Skeletal muscle cell (primary cell): ENCODE data around the gene PSIP1.
"Not testable (repeated sequence)": the region's sequence is repeated elsewhere in the genome, so short reads cannot be mapped to it uniquely, and the experiment has no call there.

Source experiments
- DNase-seq: peaks from one replicate; pipeline ENCODE4 v3.0.0-alpha.2; 2010; ENCODE audit warnings: low read depth
- H3K4me3 ChIP-seq: 2 replicates; pipeline ENCODE4 v1.5.1; 2011; ENCODE audit warnings: low read depth, mild to moderate bottlenecking, control low read depth, low read length, moderate library complexity

The PSIP1 gene

DNA sequence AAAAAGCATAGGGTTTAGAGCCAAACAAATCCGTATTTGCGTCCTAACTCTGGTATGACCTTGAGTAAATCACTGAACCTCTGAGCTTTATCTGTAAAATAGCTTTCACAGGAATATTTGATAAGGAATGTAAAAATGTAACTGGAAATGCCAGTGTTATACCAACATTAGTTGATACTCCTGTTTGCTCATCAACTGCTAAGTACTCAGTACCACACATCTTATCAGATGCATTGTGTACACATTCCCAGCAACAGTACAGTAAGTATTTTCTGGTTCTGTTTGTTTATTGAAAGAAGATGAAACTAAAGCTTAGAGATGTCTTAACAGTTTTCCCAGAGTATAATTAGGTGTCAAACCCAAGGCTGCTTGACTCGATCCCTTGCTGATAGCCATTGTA, 66.6 kb downstream of the PSIP1 start:
- no peak for DNase-seq
- H3K4me3 ChIP-seq, result no peak overlapping the region

- H3K4me3 ChIP-seq, result not testable (repeated sequence)
Measured at GRCh38 chr9:15442264-15442663, 68.5 kb downstream of the PSIP1 start.

GRCh38 chr9:15441841-15442240, 68.9 kb downstream of the PSIP1 start:
- not testable (repeated sequence) for DNase-seq, H3K4me3 ChIP-seq

More at GRCh38 chr9:15442264-15442663, 68.5 kb downstream of the PSIP1 start:
- DNase-seq, result not testable (repeated sequence)

GRCh38 chr9:15438891-15439290, 71.9 kb downstream of the PSIP1 start:
- no peak for DNase-seq
- H3K4me3 ChIP-seq, result no peak overlapping the region

GRCh38 chr9:15433661-15434060, 77.1 kb downstream of the PSIP1 start:
- DNase-seq, result no peak
- H3K4me3 ChIP-seq, result no peak overlapping the region

- no peak for DNase-seq
- no peak overlapping the region for H3K4me3 ChIP-seq
Measured at GRCh38 chr9:15433191-15433590, 77.6 kb downstream of the PSIP1 start.

DNA sequence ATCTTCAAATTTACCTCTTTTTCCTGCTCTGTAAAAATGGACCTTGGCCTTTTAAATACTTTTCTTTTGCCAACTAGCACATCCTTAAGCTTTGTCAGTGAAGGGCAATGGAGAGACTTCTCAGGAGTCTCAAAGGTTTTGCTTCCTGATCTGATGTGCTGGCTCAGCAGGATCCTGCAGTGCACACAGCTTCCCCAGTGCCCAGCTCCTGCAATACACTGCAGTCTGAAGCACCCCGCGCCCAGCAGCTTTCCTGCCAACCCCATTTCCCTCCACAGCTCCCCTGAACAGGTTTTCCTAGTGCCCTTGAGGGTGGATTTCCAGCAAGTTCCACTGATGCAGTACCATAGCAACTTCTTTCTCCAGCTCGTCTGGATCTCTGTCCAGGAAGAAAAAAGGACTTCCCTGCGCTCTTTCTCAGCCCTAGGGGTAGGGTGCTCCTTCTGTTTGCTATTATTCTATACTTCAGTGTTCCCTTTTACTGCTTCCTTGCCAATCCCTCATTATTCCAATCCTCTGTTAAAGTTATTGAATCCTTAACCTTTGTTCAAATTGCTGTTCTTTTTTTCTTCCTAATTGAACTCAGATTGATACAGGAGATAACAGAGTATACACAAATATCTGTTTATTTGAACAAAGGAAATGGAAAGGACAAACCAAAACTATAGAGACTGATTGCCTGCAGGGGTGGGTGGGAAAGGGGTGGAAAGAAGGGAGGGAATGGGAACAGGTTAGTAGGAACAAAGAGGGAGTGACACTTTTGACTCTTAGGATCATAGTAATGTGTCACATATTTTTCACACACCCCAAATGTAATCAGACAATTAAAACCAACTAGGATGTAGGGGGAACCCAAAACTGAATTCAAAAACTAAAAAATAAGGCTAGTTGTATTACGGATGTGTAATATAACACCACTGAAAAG, 79.6 kb downstream of the PSIP1 start:
- H3K4me3 ChIP-seq, result no peak overlapping the region
- DNase-seq, result no peak

- DNase-seq, H3K4me3 ChIP-seq: not testable (repeated sequence)
Measured at GRCh38 chr9:15427702-15428101, 83.1 kb downstream of the PSIP1 start.

GRCh38 chr9:15426019-15426418, 84.8 kb downstream of the PSIP1 start:
- no peak for DNase-seq

GRCh38 chr9:15423231-15423985, 87.4 kb downstream of the PSIP1 start:
- H3K4me3 ChIP-seq, result peak overlapping the region; percentile 99
- DNase-seq, result no peak

More at GRCh38 chr9:15426019-15426418, 84.8 kb downstream of the PSIP1 start:
- H3K4me3 ChIP-seq, result no peak overlapping the region

DNA sequence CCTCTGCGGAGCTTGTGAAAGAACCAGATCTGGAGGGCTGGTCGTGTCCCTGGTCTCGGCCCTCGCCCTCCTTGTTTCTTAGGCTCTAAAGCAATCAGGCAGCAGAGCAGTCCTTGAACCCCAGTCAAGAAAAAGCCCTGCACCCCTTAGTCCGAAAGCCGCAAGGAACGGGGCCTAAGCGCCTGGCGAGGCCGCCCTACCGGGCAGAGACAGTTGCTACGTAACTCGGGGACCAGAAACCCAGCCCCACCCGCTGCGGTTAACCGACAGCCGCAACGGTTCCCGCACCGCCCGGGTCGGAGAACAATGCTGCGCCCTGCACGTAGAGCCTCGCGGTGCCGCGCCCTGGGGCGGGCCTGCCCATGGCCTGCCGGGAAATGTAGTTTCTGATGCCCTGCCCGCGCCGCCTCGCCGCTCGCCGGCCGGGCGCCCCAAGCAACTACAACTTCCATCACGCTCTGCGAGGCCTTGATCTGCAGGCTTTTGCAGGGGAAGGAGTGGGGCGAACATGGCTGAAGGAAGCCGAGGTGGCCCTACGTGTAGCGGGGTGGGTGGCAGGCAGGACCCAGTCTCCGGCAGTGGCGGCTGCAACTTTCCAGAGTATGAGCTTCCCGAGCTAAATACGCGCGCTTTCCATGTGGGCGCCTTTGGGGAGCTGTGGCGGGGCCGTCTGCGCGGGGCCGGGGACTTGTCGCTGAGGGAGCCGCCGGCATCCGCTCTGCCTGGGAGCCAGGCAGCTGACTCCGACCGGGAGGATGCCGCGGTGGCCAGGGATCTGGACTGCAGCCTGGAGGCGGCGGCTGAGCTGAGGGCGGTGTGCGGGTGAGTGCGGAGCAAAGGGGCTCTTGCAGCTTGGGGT, 88.2 kb downstream of the PSIP1 start, which contains the start of gene SNAPC3:
TSS of gene SNAPC3 (plus strand) at position 505 of the 859 bp plus-strand sequence. CDS start at position 509, 4 bp downstream.
- peak within 1 kb of the TSS; percentile 99 for H3K4me3 ChIP-seq
- DNase-seq, result peak; percentile 87

DNA sequence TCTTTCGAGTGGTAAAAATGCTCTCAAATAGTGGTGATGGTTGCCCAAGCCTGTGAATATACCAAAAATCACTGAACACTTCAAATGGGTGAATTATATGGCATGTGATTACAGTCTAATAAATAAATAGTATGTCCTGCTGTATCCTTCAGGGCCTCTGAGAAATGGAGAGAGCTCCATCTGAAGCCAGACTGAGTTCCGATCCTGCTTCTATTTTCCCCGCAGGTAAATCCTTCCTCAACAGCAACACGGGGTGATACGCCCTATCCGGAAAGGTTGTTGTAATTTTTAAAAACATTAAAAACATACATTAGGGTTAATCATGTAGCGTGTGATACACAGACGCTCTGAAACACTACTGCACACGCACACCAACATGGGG, 88.8 kb downstream of the PSIP1 start:
- no peak for DNase-seq
- H3K4me3 ChIP-seq, result peak overlapping the region; percentile 99

DNA sequence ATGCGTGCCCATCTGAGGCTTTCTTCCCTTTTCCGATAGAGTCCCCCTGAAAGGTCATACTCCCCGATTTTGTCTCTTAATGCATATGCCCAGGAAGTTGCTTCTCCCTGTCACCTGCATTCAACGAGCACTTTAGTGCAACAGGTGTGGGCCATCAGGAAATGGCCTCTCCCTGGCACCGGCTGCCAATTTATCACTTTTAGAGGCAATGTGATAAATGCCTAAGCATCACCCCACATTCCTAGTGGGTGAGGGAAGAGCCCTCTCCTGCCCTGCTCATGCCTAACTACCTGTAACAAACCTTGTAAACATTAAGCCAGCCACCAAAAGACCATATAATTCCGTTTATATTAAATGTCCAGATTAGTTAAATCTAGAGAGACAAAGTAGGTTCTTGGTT, 89.2 kb downstream of the PSIP1 start:
- H3K4me3 ChIP-seq, result no peak overlapping the region

DNA sequence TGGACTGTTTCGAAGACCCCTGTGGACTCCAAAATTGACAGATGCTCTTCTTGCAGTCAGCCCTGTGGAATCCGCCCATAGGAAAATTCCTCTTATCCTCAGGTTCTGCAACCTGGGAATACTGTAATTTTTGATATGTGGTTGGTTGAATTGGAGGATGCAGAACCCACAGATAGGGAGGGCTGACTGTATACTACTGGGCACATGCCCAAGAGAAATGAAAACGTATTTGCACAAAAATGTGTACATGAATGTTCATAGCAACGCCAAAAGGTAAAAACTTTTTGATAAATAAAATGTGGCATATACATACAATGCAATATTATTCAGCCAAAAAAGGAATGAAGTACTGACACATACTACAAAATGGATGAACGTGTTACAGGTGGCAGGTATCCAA, 90.0 kb downstream of the PSIP1 start:
- no peak for DNase-seq

More for the DNA sequence above, 89.2 kb downstream of the PSIP1 start:
- DNase-seq, result no peak

DNA sequence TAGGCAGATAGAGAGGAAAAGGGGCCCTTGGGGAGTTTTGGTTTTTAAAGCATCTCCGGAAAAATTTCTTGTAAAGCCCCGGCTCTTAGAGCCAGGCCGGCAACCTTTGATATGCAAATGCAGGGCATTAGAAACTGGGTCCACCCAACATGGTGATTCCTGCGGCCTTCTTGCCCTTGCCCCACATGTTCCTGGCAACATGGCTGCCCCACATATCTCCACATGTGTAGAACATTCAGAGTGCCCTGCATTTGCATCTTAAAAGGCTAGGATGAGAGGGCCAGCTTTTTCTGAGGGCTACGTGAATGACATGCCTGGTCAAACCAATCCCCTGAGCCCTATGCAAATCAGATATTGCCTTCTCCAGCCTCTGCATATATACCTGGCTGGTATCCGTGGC, 93.1 kb downstream of the PSIP1 start:
- no peak for DNase-seq
- H3K4me3 ChIP-seq, result no peak overlapping the region

More for the DNA sequence above, 90.0 kb downstream of the PSIP1 start:
- no peak overlapping the region for H3K4me3 ChIP-seq

GRCh38 chr9:15416880-15417279, 93.9 kb downstream of the PSIP1 start:
- no peak for DNase-seq
- no peak overlapping the region for H3K4me3 ChIP-seq
